Activated T-cell treated with anti-CD3 and anti-CD28 coated beads, Interleukin-2, amount 50 U/mL, for 24 hours (primary cell): ENCODE results near the gene RBSN.

Experiments
- DNase-seq: peaks from one replicate; pipeline ENCODE4 v3.0.0-alpha.2; 2020
- H3K27ac Mint-ChIP-seq: 2 replicates; pipeline ENCODE4 v1.8.0; 2020; ENCODE audit warnings: mild to moderate bottlenecking, mixed read lengths
- H3K27me3 Mint-ChIP-seq: 2 replicates; pipeline ENCODE4 v1.8.0; 2020; ENCODE audit warnings: mixed read lengths
- H3K36me3 Mint-ChIP-seq: 2 replicates; pipeline ENCODE4 v1.8.0; 2020; ENCODE audit warnings: low read depth, mixed read lengths
- H3K4me1 Mint-ChIP-seq: 2 replicates; pipeline ENCODE4 v1.8.0; 2020; ENCODE audit warnings: low read depth, mixed read lengths
- H3K4me3 Mint-ChIP-seq: 2 replicates; pipeline ENCODE4 v1.8.0; 2020; ENCODE audit warnings: mild to moderate bottlenecking, moderate library complexity, mixed read lengths
- H3K9me3 Mint-ChIP-seq: 2 replicates; pipeline ENCODE4 v1.8.0; 2020; ENCODE audit warnings: mixed read lengths

RBSN gene

DNA sequence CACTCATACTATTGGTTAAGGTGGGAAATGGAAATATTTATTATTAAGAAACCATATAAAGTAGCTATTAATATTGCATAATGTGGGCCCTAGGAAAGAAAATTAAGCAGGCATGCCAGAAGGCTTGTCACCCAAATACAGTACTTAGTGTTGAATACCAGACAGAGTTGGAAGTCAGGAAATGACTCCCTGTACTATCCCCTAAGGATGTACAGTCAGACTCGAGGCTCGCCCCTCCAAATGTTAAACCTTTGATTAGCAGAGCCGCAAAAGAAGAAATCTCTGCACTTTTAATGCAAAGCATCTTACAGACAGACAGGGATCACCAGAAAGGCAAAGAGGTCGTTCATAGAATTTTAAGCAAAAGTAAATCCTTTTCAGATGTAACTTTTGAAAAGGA, 11.3 kb upstream of the RBSN start:
- H3K9me3 Mint-ChIP-seq, result no peaks in the 10 kb centered on the region
- no peak overlapping the region for H3K4me3 Mint-ChIP-seq
- H3K27ac Mint-ChIP-seq, result no peak overlapping the region
- peaks cover 5% of the 10 kb centered on the region for H3K4me1 Mint-ChIP-seq
- DNase-seq, result no peak
- H3K36me3 Mint-ChIP-seq, result no peaks in the 10 kb centered on the region
- H3K27me3 Mint-ChIP-seq, result peaks cover 9% of the 10 kb centered on the region

DNA sequence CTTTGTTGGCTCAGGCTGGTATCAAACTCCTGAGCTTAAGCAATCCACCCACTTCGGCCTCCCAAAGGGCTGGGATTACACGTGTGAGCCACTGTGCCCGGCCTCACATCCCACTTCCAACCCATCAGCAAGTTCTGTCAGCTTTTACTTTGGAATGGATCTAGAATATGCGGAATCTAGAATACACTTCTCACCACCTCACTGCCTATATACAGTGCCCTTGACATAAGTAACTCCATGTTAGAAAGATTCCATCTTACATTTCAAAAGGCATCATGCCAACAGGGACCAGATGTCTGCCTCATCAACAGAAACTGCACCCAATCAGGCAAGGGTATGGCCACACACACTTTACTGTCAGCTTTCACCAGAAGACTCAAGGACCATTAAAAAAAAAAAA, 9.9 kb upstream of the RBSN start:
- Mint-ChIP-seq H3K4me1 (peaks cover 5% of the 10 kb centered on the region), H3K9me3 (no peaks in the 10 kb centered on the region), H3K27ac (no peak overlapping the region), H3K4me3 (no peak overlapping the region), H3K27me3 (peaks cover 9% of the 10 kb centered on the region), H3K36me3 (no peaks in the 10 kb centered on the region)
- DNase-seq, result no peak

DNA sequence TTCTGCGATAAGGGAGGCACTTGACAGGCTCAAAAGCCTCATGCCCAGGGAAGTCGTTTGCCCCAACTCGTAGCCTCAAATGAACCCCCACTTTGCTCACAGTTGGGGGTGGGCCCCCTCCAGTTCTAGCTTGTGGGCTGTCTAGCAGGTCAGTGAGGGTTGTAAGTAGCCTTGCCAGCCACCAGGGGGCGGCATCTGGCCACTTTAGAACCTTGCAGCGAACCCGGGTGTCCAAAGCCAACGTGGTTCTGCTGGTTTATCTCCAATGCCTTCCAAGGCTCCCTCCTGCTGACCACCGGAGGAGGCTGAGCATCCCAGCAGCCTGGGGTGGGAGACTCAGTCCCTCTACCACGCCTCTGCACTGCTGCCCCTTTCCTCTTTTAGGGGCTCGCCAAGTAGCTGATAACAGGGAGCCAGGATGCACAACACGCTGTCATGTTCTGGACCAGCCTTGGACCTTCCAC, 9.2 kb upstream of the RBSN start:
- H3K9me3 Mint-ChIP-seq, result no peaks in the 10 kb centered on the region
- H3K27ac Mint-ChIP-seq, result no peak overlapping the region
- H3K4me1 Mint-ChIP-seq, result peaks cover 5% of the 10 kb centered on the region
- no peak overlapping the region for H3K4me3 Mint-ChIP-seq
- peak; percentile 82 for DNase-seq
- H3K27me3 Mint-ChIP-seq, result peaks cover 9% of the 10 kb centered on the region
- H3K36me3 Mint-ChIP-seq, result no peaks in the 10 kb centered on the region

DNA sequence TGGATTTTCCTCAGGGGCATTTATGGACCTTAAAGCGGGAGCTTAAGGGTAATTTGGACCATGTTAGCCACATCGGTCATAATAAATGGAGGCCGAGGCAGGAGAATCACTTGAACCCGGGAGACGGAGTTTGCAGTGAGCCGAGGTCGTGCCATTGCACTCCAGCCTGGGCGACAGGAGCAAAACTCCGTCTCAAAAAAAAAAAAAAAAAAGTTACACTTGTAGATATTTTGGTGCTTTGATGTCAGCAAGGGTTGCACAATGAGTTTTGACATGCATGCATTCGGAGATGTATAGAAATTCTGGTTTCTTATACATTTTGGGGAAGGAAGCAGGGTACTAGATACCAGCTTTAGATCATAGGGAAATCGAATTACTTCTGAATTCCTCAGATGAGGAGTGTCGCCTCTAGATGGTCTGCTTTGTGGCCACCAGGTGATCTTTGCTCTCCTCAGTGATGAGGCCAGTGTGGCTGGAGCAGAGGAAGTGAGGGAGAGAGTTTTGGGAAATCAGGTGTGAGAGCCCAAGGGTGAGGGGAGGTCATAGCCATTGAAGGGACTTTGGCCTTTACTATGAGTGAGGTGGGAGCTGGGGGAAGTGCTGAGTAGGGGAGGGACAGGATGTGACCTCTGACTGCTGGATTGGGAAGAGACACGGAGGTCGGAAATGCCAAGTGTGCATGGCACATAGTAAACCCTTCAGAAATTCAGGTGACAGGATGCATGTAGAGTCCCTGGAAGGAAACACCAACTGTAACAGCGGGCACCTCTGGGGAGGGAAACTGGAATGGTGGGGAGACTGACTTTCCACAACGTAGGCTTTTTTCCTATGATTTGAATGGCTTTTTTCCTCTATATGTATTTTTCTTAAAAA, 8.4 kb upstream of the RBSN start:
- Mint-ChIP-seq H3K4me1 (peaks cover 5% of the 10 kb centered on the region), H3K4me3 (no peak overlapping the region), H3K9me3 (no peaks in the 10 kb centered on the region), H3K36me3 (no peaks in the 10 kb centered on the region), H3K27me3 (peaks cover 9% of the 10 kb centered on the region), H3K27ac (no peak overlapping the region)
- DNase-seq, result no peak

DNA sequence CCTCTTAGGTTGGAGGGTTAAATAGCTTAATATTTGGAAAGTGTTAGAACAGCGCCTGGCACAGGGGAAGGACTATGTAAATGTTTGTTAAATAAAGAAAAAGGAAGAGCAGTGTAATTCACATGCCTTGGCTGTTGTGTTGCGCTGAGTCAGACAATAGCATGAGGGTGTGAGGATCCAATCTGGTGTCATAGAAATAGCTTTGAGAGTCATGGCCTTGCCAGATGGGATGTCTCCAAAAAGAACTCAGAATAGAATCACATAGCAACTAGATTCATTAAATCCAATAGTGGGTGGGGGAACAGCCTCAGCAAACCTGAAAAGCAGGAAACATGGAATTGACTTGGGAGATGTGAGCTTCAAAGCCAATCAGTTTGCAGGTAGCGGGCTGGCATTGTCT, 3.9 kb upstream of the RBSN start:
- no peak for DNase-seq
- Mint-ChIP-seq H3K36me3 (peaks cover 12% of the 10 kb centered on the region), H3K9me3 (no peaks in the 10 kb centered on the region), H3K27me3 (peaks cover 5% of the 10 kb centered on the region), H3K27ac (no peak overlapping the region), H3K4me1 (peaks cover 23% of the 10 kb centered on the region), H3K4me3 (no peak overlapping the region)

DNA sequence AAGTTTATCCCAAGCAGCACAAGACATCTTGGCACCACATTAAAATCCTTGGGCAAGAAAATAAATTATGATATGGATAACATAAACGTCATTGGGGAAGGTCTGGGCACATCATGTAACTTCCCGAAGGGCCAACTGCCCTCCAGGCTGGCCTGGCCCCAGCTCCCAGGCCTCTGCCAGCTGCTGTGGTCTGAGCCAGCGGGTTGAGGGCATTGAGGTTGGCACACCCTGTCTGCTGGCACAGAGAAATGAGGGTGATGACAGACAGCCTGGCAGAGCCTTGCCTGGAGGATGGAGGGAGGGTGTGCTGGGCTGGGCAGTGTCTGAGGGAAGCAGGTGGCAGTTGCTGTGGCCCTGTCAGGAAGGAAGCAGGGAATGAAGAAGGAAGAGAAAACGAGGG, 3.3 kb upstream of the RBSN start:
- DNase-seq, result no peak
- H3K27ac Mint-ChIP-seq, result no peak overlapping the region
- peaks cover 1% of the 10 kb centered on the region for H3K27me3 Mint-ChIP-seq
- H3K4me1 Mint-ChIP-seq, result peaks cover 25% of the 10 kb centered on the region
- no peaks in the 10 kb centered on the region for H3K9me3 Mint-ChIP-seq
- no peak overlapping the region for H3K4me3 Mint-ChIP-seq
- H3K36me3 Mint-ChIP-seq, result peaks cover 13% of the 10 kb centered on the region

DNA sequence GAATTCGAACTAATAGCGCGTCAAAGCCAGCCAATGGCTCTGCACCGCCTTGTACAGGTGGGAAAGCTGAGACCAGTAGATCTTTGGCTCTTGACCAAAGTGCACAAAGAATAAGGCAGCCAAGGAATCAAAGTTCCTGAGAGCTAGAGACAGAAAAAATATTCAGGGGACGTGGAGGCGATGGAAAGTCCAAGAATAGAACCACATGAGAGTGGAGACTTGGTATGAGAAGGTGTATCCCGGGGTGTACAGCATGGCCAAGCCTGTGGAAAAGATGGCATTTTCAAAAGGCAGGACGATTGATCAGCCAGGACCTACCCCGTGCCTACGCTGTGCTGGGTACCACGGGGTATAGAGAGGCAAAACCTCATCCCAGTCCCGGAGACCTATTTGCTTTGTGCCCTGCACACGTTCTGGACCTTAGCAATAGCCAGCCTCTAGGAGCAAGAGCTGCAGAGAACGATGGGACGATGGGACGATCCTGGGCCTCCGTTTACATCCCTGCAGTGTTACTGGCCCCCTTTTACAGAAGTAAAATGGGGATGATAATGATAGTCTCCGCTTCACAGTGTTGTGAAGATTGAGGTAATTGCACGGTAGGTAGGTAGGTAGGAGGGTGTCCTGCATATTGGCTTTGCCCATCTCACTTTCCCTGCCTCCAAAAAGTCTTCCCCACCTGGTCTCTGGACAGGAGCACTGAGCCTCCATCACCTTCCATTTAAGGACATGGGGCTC, 583 bp upstream of the RBSN start:
- DNase-seq, result no peak
- H3K9me3 Mint-ChIP-seq, result no peaks in the 10 kb centered on the region
- H3K27ac Mint-ChIP-seq, result peak overlapping the region; percentile 95
- peaks cover 34% of the 10 kb centered on the region for H3K36me3 Mint-ChIP-seq
- H3K27me3 Mint-ChIP-seq, result no peaks in the 10 kb centered on the region
- H3K4me3 Mint-ChIP-seq, result peak overlapping the region; percentile 85
- peaks cover 30% of the 10 kb centered on the region for H3K4me1 Mint-ChIP-seq

DNA sequence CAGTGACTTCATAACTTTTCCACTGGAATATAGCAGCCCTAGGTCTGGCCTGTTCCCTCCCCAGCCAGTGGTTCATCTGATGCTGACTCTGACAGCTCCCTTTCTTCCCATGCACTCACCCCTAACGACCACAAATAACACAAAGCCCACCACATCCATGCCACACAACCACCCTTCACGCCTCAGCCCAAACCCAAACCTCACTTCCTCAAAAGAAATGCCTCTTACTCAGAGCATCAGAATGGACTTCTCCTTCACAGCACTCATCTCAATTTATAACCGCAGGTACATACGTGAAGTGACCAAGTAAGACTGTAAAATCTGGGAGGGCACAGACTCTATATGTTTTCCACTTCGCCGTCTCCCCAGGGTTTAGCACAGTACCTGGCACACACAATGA, 1.1 kb downstream of the RBSN start:
- no peaks in the 10 kb centered on the region for H3K9me3 Mint-ChIP-seq
- H3K36me3 Mint-ChIP-seq, result peaks cover 49% of the 10 kb centered on the region
- peaks cover 33% of the 10 kb centered on the region for H3K4me1 Mint-ChIP-seq
- peak overlapping the region; percentile 95 for H3K27ac Mint-ChIP-seq
- H3K4me3 Mint-ChIP-seq, result peak overlapping the region; percentile 85
- peak; percentile 62 for DNase-seq
- no peaks in the 10 kb centered on the region for H3K27me3 Mint-ChIP-seq

DNA sequence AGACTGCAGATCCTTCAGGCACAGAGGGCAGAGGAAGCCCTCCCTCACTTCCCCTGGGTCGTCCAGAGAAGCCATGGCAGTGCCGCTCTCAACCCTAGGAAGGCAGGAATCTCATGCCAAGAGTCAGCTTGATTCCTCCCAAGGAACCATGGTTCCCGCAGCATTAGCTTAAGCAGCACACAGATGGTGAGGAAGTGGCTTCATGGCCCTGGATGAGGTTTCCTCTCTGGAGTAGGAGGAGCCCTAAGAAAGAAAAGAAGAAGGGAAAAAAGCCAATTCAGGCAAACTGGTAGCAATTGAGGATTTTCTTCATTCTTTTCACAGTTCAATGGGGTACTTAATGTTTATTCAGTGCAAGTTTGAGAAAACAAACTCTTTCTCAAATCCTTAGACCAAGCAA, 2.9 kb downstream of the RBSN start:
- Mint-ChIP-seq H3K27ac (no peak overlapping the region), H3K27me3 (no peaks in the 10 kb centered on the region), H3K4me1 (peaks cover 35% of the 10 kb centered on the region), H3K9me3 (no peaks in the 10 kb centered on the region), H3K36me3 (peaks cover 58% of the 10 kb centered on the region), H3K4me3 (no peak overlapping the region)
- no peak for DNase-seq

DNA sequence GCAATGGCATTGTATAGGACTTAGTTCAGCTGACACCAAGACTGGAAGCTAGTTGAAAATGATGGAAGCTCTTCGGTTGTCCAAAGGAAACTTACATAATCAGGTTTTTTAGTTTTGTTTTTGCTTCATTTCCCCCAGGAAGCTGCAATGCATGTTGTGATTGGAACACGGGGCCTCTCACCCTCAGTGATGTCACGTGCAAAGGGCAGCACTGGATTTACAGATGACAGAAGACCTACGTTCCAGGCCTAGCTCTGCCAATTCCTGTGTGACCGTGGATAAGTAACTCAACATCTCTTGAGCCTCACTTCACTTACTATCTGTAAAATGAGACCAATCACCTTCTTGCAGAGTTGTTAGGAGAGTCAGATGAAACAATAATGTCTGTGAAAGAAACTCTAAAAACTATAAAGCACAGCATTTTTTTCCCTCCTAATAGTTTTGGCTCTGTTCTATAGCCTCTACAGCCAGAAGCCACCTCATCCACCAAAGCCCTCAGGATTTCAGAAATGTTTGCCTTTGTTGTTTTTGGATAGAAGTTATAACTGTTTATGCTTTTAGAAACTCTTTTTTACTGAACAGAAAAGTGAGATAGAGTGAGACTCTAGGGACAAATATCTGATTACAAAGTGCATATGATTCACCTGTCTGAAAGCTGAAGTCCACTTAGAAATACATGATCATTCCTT, 4.6 kb downstream of the RBSN start:
- H3K27me3 Mint-ChIP-seq, result no peaks in the 10 kb centered on the region
- no peak overlapping the region for H3K27ac Mint-ChIP-seq
- DNase-seq, result no peak
- H3K4me3 Mint-ChIP-seq, result no peak overlapping the region
- H3K9me3 Mint-ChIP-seq, result no peaks in the 10 kb centered on the region
- H3K4me1 Mint-ChIP-seq, result peaks cover 26% of the 10 kb centered on the region
- peaks cover 71% of the 10 kb centered on the region for H3K36me3 Mint-ChIP-seq

DNA sequence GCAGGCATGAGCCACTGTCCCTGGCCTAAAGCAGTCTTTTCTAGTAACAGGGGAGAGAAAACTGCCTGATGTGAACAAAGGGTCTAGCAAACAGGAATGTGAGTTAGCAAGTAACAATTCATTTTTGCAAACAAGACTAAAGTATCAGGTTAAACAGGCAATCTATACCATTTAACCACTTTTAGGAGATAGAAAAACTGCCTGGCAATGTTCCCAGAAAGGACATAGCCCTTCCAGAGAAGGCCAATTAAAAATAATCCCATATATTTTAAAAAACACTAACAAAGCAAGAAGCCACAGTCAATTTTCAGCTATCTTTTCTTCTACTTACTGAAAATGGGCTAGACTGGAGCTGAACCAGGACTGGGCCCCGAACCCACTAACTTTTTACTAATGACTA, 6.3 kb downstream of the RBSN start:
- H3K27me3 Mint-ChIP-seq, result no peaks in the 10 kb centered on the region
- H3K4me3 Mint-ChIP-seq, result no peak overlapping the region
- H3K27ac Mint-ChIP-seq, result no peak overlapping the region
- H3K4me1 Mint-ChIP-seq, result peaks cover 13% of the 10 kb centered on the region
- DNase-seq, result no peak
- no peaks in the 10 kb centered on the region for H3K9me3 Mint-ChIP-seq
- H3K36me3 Mint-ChIP-seq, result peaks cover 69% of the 10 kb centered on the region

DNA sequence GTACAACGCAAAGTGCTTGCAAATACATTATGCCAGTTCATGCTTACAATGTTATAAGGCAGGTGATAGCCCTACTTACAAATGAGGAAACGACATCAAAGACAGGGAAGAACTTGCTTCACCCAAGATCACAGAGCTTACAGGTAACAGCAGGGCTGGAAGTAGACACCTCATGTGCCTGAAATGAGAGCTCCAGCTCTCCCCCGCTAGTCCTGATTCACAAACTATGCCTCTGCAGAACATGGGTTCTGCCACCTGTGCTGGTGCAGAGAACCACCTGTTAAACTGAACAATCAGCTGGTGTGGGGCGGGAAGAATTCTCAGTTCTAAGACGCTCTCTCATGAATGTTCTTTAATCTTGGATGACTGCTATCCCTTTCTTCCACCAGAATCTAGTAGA, 7.4 kb downstream of the RBSN start:
- H3K9me3 Mint-ChIP-seq, result no peaks in the 10 kb centered on the region
- no peak overlapping the region for H3K27ac Mint-ChIP-seq
- peaks cover 7% of the 10 kb centered on the region for H3K4me1 Mint-ChIP-seq
- H3K27me3 Mint-ChIP-seq, result no peaks in the 10 kb centered on the region
- DNase-seq, result no peak
- H3K4me3 Mint-ChIP-seq, result no peak overlapping the region
- peaks cover 79% of the 10 kb centered on the region for H3K36me3 Mint-ChIP-seq

DNA sequence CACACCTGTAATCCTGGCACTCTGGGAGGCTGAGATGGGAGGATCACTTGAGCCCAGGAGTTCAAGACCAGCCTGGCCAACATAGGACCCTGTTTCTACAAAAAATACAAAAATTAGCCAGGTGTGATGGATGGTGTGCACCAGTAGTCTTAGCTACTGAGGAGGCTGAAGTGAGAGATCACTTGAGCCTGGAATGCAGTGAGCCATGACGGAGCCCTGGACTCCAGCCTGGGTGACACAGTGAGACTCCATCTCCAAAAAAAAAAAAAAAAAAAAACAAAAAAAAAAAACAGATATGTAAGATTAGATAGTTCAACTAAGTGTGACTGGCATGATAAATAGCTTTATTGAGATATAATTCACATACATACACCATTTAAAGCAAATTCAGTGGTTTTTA, 9.7 kb downstream of the RBSN start:
- DNase-seq, result no peak
- Mint-ChIP-seq H3K9me3 (no peaks in the 10 kb centered on the region), H3K36me3 (peaks cover 78% of the 10 kb centered on the region), H3K27ac (no peak overlapping the region), H3K27me3 (no peaks in the 10 kb centered on the region), H3K4me3 (no peak overlapping the region), H3K4me1 (peaks cover 5% of the 10 kb centered on the region)

DNA sequence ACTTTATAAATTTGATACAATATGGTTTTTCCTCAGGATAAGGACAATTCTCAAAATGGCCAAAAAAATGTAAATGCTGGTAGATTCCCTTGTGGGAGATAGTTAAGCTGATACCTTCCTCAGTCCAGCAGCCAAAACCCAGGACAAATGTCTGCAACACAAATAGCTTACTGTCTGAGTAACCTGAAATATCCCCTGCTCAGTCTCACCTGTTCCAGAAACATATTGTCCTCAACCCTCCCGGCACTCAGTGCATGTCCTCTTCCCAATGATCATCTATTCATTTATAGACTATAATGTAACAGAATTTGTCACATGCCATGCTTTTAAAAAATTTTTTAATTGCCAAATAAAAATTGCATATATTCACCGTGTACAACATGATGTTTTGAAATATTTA, 12.2 kb downstream of the RBSN start:
- no peak for DNase-seq
- no peak overlapping the region for H3K27ac Mint-ChIP-seq
- H3K4me1 Mint-ChIP-seq, result peaks cover 6% of the 10 kb centered on the region
- H3K4me3 Mint-ChIP-seq, result no peak overlapping the region
- H3K36me3 Mint-ChIP-seq, result peaks cover 84% of the 10 kb centered on the region
- H3K27me3 Mint-ChIP-seq, result no peaks in the 10 kb centered on the region
- no peaks in the 10 kb centered on the region for H3K9me3 Mint-ChIP-seq

DNA sequence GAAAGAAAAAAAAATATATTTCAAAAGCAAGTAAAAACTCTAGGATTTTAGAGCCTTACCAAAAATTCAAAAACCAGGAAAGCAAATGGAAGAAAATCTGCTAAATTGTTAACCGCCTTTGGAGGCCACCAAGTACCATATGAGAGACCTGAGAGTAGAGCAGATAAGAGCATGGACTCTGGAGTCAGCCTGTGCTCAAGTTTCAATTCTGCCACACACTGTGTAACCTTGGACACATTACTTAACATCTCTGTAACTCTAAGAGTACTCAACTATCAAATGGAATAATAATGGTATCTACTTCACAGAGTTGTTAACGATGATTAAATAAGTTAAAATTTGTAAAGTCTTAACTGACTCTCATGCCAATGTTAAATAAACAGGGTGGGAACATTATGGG, 12.7 kb downstream of the RBSN start:
- H3K27ac Mint-ChIP-seq, result no peak overlapping the region
- no peak for DNase-seq
- H3K4me3 Mint-ChIP-seq, result no peak overlapping the region
- peaks cover 86% of the 10 kb centered on the region for H3K36me3 Mint-ChIP-seq
- no peaks in the 10 kb centered on the region for H3K27me3 Mint-ChIP-seq
- H3K4me1 Mint-ChIP-seq, result peaks cover 4% of the 10 kb centered on the region
- no peaks in the 10 kb centered on the region for H3K9me3 Mint-ChIP-seq
